ENCODE results near the gene ARL5B.

The ARL5B gene

GRCh38 chr10:18658271-18659124 is 733 bp upstream of the ARL5B start:
- DNase-seq (ENCODE audit: low read depth, low spot score) = peak; percentile 30

- DNase-seq (ENCODE audit: low read depth, low spot score) = peak; percentile 70
Observed at GRCh38 chr10:18659819-18660535, 746 bp downstream of the ARL5B start.

- DNase-seq (ENCODE audit: low read depth, low spot score) = no peak
Observed at GRCh38 chr10:18660816-18661431, 1.7 kb downstream of the ARL5B start.

GRCh38 chr10:18664841-18665478 is 5.7 kb downstream of the ARL5B start:
- DNase-seq (ENCODE audit: low read depth, low spot score) = no peak

GRCh38 chr10:18665815-18666558 is 6.8 kb downstream of the ARL5B start:
- no peak for DNase-seq (ENCODE audit: low read depth, low spot score)

GRCh38 chr10:18666810-18667209 is 7.6 kb downstream of the ARL5B start:
- no peak for DNase-seq (ENCODE audit: low read depth, low spot score)

GRCh38 chr10:18668026-18668425 is 8.8 kb downstream of the ARL5B start:
- DNase-seq (ENCODE audit: low read depth, low spot score) = no peak

- no peak for DNase-seq (ENCODE audit: low read depth, low spot score)
Observed at GRCh38 chr10:18675086-18675801, 16.0 kb downstream of the ARL5B start.

GRCh38 chr10:18680754-18681153 is 21.5 kb downstream of the ARL5B start:
- no peak for DNase-seq (ENCODE audit: low read depth, low spot score)

GRCh38 chr10:18681366-18681765 is 22.1 kb downstream of the ARL5B start:
- no peak for DNase-seq (ENCODE audit: low read depth, low spot score)

GRCh38 chr10:18681971-18682411 is 22.8 kb downstream of the ARL5B start:
- DNase-seq (ENCODE audit: low read depth, low spot score) = no peak

GRCh38 chr10:18683427-18683826 is 24.2 kb downstream of the ARL5B start:
- no peak for DNase-seq (ENCODE audit: low read depth, low spot score)

GRCh38 chr10:18684416-18684815 is 25.2 kb downstream of the ARL5B start:
- DNase-seq (ENCODE audit: low read depth, low spot score) = no peak

GRCh38 chr10:18684953-18685352 is 25.7 kb downstream of the ARL5B start:
- no peak for DNase-seq (ENCODE audit: low read depth, low spot score)

GRCh38 chr10:18685555-18685954 is 26.3 kb downstream of the ARL5B start:
- DNase-seq (ENCODE audit: low read depth, low spot score) = no peak

- DNase-seq (ENCODE audit: low read depth, low spot score) = no peak
Observed at GRCh38 chr10:18687195-18687594, 28.0 kb downstream of the ARL5B start.

GRCh38 chr10:18687706-18688105 is 28.5 kb downstream of the ARL5B start:
- DNase-seq (ENCODE audit: low read depth, low spot score) = no peak

- DNase-seq (ENCODE audit: low read depth, low spot score) = no peak
Observed at GRCh38 chr10:18689498-18689897, 30.3 kb downstream of the ARL5B start.

GRCh38 chr10:18690541-18690940 is 31.3 kb downstream of the ARL5B start:
- no peak for DNase-seq (ENCODE audit: low read depth, low spot score)
